Measurements from ENCODE around the gene MMRN2.
"Not testable (repeated sequence)": the region's sequence is repeated elsewhere in the genome, so short reads cannot be mapped to it uniquely, and the experiment has no call there.

Gene MMRN2, protein sequence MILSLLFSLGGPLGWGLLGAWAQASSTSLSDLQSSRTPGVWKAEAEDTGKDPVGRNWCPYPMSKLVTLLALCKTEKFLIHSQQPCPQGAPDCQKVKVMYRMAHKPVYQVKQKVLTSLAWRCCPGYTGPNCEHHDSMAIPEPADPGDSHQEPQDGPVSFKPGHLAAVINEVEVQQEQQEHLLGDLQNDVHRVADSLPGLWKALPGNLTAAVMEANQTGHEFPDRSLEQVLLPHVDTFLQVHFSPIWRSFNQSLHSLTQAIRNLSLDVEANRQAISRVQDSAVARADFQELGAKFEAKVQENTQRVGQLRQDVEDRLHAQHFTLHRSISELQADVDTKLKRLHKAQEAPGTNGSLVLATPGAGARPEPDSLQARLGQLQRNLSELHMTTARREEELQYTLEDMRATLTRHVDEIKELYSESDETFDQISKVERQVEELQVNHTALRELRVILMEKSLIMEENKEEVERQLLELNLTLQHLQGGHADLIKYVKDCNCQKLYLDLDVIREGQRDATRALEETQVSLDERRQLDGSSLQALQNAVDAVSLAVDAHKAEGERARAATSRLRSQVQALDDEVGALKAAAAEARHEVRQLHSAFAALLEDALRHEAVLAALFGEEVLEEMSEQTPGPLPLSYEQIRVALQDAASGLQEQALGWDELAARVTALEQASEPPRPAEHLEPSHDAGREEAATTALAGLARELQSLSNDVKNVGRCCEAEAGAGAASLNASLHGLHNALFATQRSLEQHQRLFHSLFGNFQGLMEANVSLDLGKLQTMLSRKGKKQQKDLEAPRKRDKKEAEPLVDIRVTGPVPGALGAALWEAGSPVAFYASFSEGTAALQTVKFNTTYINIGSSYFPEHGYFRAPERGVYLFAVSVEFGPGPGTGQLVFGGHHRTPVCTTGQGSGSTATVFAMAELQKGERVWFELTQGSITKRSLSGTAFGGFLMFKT

DNA sequence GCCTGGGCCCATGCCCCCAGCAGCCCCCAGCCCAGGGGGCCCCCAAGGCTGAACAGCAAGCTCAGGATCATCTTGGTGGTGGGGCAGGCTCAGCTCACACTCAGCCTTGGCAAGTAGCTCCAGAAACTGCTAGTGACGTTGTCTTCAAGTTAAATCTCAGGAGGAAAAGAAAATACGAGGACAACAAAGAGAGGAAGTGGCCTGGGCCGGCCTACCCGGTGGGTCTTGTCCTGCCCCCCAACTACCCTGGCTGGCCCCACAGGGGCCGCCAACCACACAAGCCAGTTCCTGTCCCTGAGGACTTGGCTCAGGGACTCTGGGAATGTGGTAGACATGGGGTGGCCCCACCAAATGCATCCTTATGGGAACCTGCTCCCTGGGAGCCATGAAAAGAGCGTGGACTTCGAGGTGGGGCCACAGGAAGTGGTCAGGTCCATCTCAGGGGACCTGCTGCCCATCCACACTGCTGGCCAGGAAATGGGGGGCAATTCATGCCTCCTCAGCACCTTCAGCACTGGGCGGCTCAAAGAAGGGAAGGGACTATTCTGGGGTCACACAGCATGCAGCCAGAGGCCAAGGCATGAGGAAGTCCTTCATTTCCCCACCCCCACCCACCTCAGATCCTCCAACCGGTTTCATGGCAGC lies at the start of gene MMRN2:
MMRN2 (minus strand) TSS at position 145 of the 645 bp plus-strand sequence; CDS start at position 71, 74 bp downstream.
- no peak for DNase-seq

DNA sequence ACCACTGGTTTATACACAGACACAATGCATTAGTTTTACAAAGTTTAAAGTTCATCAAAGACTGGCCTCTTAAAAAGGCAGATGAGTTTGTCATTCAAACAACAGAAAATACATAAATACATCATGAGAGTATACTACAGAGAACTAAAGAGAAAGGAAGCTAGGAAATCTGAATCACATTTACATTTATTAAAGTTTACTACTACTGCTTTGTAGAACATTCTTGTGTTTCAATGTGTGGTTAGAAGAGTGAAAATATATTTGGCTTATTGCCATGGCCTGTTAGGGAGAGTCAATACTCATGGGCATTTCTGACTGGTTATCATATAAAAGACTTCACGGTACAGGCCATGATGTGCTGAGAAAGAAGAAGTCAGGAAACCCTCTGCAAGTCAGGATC lies 49.7 kb upstream of the MMRN2 start:
- DNase-seq: not testable (repeated sequence)

DNA sequence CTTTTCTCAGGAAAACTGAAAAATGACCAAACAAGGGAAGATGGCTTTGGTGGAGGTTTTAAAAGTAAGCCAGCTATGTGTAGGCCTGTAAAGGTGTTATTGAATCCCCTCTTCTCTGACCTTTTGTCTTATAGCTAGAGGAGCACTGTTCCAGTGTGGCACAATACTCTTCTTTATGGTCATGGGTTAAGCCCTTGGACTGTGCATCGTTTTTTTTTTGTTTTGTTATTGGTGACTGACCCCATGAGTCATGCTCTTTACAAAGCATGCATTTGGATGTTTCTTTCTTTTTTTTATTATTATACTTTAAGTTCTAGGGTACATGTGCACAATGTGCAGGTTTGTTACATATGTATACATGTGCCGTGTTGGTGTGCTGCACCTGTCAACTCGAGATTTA lies 43.1 kb upstream of the MMRN2 start:
- no peak for DNase-seq

DNA sequence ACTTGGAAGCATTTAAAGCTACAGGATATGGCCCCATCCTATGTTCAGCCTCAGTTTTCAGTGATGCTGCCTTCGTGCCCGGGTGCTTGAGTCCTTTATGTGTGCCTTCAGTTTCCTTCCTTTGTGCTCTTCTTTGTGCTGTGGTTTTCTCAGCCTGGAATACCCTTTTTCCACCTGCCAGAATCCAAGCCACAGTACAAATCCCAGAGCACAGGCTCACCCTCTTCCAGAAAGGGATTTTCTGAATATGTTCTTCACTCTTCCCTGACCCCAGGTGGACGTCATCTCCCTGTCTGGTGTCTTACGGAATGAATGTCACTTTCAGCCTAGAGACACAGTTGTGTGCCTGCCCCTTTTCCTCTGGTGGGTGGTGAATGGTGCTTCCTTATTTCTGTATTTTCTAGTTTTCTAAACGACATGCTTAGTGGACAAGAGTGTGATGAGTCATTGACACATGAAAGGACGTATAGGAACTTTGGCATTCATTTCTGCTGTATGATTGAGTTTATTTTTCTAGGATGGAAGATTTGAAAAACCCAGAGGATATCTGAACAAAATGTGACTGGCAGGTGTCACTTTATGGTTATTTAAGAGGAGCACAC lies 42.5 kb upstream of the MMRN2 start:
- DNase-seq: not testable (repeated sequence)

DNA sequence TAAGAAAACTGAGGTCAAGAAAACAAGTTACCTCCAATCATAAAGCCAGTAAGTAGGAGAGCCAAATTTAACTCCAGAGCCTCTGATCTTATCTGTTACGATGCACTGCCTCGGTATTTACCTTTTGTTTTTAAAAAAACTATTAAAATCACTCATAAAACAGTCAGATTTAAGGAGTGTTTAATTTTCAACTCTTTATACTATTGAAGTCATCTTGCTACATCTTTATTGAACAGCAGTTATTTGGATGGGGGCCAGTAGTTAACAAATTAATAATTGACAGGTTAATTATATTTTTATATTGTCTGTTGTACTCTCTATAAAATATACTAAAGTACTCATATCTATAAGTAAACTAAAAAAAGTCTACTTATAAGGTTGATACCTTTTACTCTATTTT lies 35.5 kb upstream of the MMRN2 start:
- no peak for DNase-seq

DNA sequence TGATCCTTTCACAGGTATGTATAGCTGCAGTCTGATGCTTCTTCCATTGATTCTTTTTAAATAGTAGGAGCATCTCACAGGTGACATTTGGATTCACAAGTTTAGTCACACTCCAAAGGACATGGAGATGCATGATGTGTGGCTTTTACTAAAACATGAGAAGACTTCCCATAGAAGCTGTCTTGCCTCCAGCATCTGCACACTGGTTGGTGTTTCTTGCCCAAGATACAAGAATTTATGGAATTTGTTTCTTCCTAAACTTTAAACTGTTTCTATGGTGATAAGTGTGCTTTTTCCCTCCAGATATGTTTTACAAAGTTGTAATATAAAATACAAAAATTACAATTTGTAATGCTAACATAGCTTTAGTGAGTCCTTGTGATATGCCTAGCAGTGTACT lies 35.0 kb upstream of the MMRN2 start:
- DNase-seq: no peak

DNA sequence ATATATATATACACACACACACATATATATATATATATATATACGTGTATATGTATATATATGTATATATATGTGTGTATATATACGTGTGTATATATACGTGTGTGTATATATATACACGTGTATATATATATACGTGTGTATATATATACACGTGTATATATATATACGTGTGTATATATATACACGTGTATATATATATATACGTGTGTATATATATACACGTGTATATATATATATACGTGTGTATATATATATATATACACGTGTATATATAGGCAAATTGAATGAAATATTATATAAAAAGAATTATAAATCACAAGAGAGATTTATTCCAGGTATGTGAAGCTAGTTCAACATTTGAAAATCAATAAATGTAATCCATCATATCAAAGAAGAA lies 33.9 kb upstream of the MMRN2 start:
- DNase-seq: not testable (repeated sequence)

DNA sequence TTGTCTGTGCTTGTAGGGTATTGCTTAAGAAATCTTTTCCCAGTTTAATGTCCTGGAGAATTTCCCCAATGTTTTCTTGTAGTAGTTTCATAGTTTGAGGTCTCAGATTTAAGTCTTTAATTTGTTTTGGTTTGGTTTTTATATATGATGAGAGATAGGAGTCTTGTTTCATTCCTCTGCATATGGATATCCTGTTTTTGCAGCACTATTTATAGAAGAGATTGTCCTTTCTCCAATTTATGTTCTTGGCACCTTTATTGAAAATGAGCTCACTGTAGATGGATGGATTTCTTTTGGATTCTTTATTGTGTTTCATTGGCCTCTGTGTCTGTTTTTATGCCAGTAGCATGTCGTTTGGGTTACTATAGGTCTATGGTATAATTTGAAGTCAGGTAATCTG lies 31.1 kb upstream of the MMRN2 start:
- no peak for DNase-seq

DNA sequence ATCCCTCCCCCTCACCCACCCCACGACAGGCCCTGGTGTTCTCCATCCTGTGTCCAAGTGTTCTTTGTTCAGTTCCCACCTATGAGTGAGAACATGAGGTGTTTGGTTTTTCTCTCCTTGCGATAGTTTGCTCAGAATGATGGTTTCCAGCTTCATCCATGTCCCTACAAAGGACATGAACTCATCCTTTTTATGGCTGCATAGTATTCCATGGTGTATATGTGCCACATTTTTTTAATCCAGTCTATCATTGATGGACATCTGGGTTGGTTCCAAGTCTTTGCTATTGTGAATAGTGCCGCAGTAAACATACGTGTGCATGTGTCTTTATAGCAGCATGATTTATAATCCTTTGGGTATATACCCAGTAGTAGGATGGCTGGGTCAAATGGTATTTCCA lies 27.1 kb upstream of the MMRN2 start:
- DNase-seq: not testable (repeated sequence)

DNA sequence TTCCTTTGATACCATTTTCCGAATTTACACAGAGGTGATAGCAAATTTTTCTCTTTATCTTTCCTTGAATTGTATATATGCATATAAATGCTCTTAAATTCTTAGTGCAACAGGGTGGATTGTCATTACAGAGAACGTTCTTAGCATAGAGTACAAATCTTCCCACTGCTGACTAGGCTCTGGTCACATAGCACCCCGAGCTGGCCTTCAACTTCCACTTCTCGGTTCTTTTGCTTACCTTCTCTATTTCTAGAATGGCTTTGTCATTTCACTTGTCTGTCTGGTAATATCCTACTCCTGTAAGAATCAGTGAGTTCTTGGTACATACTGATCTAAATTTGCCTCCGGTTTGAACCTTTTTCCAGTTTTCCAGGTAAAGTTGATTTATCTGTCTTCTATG lies 24.3 kb upstream of the MMRN2 start:
- DNase-seq: no peak

DNA sequence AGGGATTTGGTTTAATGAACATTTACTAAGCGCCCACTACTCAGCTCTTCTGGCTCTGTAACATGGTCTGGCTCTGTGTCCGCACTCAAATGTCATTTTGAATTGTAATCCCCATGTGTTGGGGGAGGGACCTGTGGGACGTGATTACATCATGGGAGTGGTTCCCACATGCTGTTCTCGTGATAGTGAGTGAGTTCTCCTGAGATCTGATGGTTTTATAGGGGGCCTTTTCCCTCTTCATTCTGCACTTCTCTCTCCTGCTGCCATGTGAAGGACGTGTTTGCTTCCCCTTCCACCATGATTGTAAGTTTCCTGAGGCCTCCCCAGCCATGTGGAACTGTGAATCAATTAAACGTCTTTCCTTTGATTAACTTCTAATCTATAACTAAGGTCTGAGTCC lies 23.6 kb upstream of the MMRN2 start:
- DNase-seq: not testable (repeated sequence)

DNA sequence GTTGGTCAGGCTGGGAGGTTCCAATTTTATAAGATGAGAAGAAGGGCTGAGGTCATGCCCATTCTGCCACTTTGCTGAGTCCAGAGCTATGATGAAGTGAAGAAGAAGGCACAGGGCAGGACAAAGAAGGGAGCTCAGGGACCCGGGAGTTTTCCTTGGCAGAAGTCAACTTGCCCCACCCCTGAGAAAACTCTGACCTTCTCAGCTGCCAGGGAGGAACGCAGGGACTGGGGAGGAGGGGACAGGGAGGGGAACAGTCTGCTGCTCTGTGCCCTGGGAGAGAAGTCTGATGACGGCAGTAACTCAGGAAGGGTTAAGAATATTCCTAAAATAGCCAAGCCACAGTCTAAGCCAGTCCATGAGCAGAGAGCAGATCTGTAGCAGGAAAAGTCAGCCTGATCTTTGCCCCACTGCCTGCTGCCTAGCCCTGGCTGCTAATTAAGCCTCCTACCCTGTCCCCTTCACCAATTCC lies 22.6 kb upstream of the MMRN2 start:
- no peak for DNase-seq

DNA sequence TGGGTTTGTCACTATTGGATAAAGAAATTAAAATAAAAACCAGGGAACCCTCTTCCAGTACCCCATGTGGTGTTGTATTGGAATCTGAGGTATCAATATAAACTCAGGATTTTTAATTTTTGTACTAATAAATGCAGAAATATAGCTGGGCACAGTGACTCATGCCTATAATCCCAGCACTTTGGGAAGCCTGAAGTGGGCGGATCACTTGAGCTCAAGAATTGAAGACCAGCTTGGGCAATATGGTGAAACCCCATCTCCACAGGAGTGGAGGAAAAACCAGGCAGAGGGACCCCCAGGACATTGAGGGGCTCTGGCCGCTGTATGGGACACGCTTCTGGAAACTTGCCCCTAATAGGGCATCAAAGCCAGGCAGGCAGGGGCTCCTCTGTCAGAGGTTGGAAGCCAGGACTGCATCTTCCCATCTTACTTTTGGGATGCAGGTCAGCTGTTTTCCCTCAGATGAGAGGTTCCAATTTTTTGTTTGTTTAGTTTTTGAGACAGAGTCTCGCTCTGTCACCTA lies 21.9 kb upstream of the MMRN2 start:
- no peak for DNase-seq

DNA sequence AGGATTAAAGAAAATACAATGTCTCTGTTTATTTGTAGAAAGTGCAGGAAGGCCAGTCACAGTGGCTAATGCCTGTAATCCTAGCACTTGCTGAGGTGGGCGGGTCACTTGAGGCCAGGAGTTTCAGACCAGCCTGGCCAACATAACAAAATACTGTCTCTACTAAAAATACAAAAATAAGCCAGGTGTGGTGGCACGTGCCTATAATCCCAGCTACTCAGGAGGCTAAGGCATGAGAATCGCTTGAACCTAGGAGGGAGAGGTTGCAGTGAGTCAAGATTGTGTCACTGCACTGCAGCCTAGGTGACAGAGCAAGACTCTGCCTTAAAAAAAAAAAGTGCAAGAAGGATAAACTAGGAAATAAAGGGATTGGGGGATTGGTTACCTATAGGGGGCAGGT lies 21.0 kb upstream of the MMRN2 start:
- not testable (repeated sequence) for DNase-seq

DNA sequence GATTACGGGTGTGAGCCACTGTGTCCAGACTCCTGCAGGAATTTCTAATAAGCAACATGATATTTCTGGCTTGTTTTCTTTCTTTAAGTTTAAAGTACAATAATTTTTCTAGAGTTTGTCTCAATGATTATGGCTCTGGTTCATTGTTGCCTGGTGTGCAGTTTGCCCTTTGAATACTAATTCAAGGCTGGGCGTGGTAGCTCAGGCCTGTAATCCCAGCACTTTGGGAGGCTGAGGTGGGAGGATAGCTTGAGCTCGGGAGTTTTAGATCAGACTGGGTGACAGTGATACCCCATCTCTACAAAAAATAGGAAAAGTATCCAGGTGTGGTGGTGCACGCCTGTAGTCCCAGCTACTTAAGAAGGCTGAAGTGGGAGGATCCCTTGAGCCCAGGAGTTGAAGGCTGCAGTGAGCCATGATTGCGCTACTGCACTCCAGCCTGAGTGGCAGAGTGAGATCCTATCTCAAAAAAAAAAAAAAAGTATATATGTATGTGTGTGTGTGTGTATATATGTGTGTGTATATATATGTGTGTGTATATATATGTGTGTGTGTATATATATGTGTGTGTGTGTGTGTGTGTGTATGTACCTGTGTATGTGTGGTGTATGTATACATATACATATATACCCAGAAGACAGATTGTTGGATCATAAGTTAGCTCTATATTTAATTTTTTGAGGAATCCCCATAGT lies 19.1 kb upstream of the MMRN2 start:
- no peak for DNase-seq

DNA sequence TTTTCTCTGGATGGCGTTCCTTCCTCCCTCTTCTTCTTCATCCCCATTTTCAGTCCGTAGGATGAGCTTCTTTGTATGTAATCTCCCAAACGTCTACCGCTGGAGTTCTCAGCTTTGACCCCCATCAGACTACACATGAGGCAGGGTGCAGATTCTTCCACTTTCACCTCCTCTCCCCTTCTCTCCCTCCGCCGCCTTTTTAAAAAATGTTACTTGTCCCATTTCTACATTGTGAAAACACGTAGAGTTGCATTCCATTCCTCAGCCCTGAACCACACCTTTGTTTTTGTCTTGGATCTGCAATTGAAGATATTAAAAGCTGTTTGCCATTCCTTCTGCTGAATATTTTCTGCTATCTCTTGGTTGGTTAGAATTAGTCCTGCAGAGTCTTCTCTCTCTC lies 17.1 kb upstream of the MMRN2 start:
- no peak for DNase-seq

DNA sequence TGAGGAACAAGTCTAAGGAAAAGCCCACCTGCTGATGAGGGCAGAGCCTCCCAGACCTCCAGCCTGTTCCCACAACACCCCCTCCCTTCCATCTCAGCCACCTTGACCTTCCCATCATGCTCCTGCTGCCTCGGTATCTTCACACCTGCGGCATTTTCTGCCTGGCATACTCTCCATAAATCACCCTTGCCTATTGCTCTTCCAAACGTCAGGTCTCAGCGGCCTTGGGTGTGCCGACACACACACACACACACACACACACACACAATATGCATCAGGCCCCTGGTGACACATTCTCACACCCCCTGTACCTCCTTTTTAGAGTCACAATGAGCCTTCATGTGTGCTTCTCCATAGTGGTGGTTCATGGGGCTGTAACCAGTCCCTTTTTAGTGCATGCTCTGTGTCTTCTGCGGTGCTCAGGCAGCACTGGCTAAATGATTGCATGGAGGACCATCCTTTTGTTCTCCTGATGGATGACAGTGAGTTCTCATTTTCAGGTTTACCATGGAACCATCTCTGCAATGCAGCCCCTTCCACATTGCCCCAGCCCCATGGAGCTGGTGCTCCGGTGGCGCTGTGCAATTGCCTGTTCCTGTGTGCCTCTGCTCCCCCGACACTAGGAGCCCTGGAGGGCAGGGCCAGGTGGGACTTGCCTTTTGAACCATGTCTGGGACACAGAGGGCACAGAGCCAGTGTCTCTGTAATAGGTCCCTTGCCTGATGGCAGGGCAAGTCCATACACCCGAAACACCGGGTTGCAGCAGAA lies 15.4 kb upstream of the MMRN2 start:
- no peak for DNase-seq

DNA sequence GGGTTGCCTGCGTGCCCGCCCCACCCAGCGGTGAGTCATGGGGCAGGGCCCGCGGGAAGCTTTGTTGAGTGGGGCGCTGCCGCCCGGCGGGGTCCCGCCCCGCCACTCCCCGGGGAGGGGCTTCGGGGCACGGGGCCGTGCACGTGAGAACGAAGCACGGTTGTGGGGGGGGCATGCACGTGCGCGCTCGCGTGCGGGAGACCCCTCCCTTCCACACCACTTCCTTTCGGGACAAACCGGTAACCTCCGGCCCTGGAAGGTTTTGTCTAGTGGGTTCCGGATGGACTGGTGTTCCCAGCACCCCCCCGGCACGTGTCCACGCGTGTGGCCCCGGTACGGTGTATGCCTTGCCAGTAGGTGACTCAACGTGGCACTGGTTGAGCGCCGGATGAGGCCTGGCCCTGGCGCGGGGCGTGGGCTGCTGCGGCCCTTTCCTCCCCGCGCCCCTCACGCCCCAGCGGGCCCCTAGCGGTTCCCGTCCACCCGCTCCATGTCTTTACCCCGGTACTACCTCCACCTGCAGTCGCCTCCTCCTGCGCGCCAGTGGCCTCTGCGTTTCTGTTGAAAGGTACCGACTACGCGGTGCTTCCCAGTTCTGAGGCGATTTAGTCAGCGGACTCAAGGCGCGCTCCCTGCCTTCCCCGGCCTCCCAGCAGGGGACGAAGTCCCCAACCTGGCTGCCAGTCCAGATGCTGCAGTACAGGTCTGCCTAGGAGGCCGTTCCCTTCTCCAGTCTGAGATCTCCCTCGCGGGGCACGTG lies 14.0 kb upstream of the MMRN2 start:
- DNase-seq: peak; percentile 90

DNA sequence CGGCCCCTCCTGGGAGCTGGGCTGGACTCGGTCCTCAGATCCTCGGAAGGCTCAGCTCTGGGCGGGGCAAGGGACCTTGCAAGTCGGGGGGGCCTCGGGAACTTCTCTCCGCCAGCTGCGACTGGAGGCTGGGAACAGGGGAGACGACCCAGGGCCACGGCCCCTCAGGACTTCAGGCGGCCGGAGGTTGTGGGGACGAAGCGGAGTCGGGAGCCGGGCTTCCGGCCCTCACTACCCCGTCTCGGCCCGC lies 13.5 kb upstream of the MMRN2 start:
- no peak for DNase-seq

DNA sequence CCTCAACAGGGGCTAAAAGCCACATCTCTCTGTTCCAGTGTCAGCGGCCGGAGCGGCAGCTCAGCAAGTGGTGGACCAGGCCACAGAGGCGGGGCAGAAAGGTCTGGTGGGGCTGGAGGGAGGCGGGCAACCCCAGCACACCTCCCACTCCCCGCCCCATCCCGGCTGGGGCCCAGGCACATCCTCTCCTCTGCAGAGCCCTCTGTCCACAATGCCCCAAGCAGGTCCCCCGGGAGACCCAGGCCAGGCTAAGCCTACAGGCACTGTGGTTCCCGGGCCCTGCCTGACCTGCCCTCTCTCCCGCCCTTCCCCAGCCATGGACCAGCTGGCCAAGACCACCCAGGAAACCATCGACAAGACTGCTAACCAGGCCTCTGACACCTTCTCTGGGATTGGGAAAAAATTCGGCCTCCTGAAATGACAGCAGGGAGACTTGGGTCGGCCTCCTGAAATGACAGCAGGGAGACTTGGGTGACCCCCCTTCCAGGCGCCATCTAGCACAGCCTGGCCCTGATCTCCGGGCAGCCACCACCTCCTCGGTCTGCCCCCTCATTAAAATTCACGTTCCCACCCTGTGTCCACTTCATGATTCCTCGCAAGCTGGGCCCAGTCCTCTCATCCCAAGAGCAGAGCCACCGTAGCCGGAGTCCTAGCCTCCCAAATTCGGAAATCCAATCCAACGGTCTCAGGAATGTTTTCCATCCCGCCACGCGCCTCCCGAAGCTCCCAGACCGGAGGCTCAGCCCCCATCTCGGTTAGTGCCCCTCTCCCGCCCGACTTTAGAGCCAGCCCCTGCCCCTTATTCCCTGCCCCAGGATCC lies 13.0 kb upstream of the MMRN2 start:
- peak; percentile 86 for DNase-seq
